Spleen (tissue), 11 donors: ENCODE data around the gene FHL1. TPM values are rescaled to one million over a fixed set of nuclear protein-coding genes. Genes with fewer than 3 reads are reported as not detected.

Experiments
- DNase-seq: peaks from one replicate; pipeline ENCODE4 v3.0.0-alpha.2; 2020
- H3K27ac ChIP-seq, 8 donors: fragments of 200-600 bp; sonication (generic) in 7 of 8; 1 replicate in 4 of 8; 2 replicates in 4 of 8; pipeline versions ENCODE4 v1.5.0 to v1.8.0; 2016 to 2021; ENCODE audit warnings: inconsistent platforms in 4 of 8, mild to moderate bottlenecking in 4 of 8, moderate library complexity in 1 of 8
- H3K27me3 ChIP-seq, 7 donors: fragments of 200-600 bp; sonication (generic) in 6 of 7; replicated peaks in 1 of 7; 1 replicate in 4 of 7; 2 replicates in 3 of 7; pipeline versions ENCODE4 v1.5.0 to v1.8.0; 2016 to 2021; ENCODE audit warnings: inconsistent platforms in 3 of 7, mild to moderate bottlenecking in 1 of 7
- H3K36me3 ChIP-seq, 6 donors: fragments of 200-600 bp; sonication (generic) in 5 of 6; 1 replicate in 4 of 6; 2 replicates in 2 of 6; pipeline versions ENCODE4 v1.5.0 to v1.8.0; 2016 to 2021; ENCODE audit warnings: inconsistent platforms in 2 of 6
- H3K4me1 ChIP-seq, 6 donors: fragments of 200-600 bp; sonication (generic) in 5 of 6; 1 replicate in 3 of 6; 2 replicates in 3 of 6; pipeline versions ENCODE4 v1.5.0 to v1.8.0; 2016 to 2021; ENCODE audit warnings: inconsistent platforms in 3 of 6
- H3K4me3 ChIP-seq, 8 donors: fragments of 200-600 bp; sonication (generic) in 7 of 8; 1 replicate in 4 of 8; 2 replicates in 4 of 8; pipeline versions ENCODE4 v1.5.0 to v1.8.0; 2016 to 2021; ENCODE audit warnings: inconsistent platforms in 4 of 8, mild to moderate bottlenecking in 4 of 8, moderate library complexity in 2 of 8
- H3K9me3 ChIP-seq, 8 donors: fragments of 200-600 bp; sonication (generic) in 7 of 8; 1 replicate in 4 of 8; 2 replicates in 4 of 8; pipeline versions ENCODE4 v1.5.0 to v1.8.0; 2016 to 2021; ENCODE audit warnings: inconsistent platforms in 4 of 8
- CTCF ChIP-seq, 11 experiments: fragments of 200-600 bp in 7 of 11; fragments of 450-650 bp in 4 of 11; sonication (generic) in 4 of 11; IDR thresholded peaks in 8 of 11; conservative IDR thresholded peaks in 3 of 11; 1 replicate in 7 of 11; 2 replicates in 4 of 11; pipeline versions ENCODE4 v1.4.0 to v1.8.0; 2016 to 2021; ENCODE audit warnings: antibody characterized with exemption in 11 of 11, inconsistent platforms in 4 of 11, mild to moderate bottlenecking in 1 of 11
- POLR2A ChIP-seq, 3 donors: fragments of 450-650 bp; IDR thresholded peaks; one replicate each; pipeline ENCODE4 v1.5.1; 2017; ENCODE audit warnings: antibody characterized with exemption in 3 of 3, mild to moderate bottlenecking in 1 of 3
- POLR2AphosphoS5 ChIP-seq, 3 donors: sonication (generic); formaldehyde crosslinking; IDR thresholded peaks; one replicate each; pipeline ENCODE4 v1.5.1; 2017; ENCODE audit warnings: antibody characterized with exemption in 3 of 3
- WGBS, 5 donors: extraction: QIAGEN DNeasy Blood & Tissue Kit in 3 of 5; methylation state at CpG; one replicate each; pipeline versions ENCODE4 v1.1.5 to v1.1.7; 2013 to 2018; 5-methylcytosine and 5-hydroxymethylcytosine counted together
- intact Hi-C: fragments of 100-400 bp; cut with DNase I; formaldehyde crosslinking; loops from one replicate; pipeline ENCODE4 v1.15.0; 2023; ENCODE audit warnings: low total_unique reads
- polyA plus RNA-seq, 3 donors: library from polyadenylated mRNA; stranded (reverse); fragments of 200-250 nt; gene quantifications; one replicate each; pipeline ENCODE4 v1.2.1, GENCODE V29; 2013
- total RNA-seq, 7 donors: library from RNA; depleted of rRNA in 3 of 7; stranded (reverse); fragments of >200 nt in 3 of 7; fragmentation: NEBNext Ultra II Directional in 4 of 7; extraction: Animal tissue kit (Norgen Biotek cat#: 25700) in 4 of 7; gene quantifications; one replicate each; pipeline versions ENCODE4 v1.1.0 to v1.2.1, GENCODE V29; 2016 to 2021
- donor health status: healthy with polysubstance abuse.
- donor health status: DM: no; HTN: no; CAD: no; lungs with moderate emphysema.
- donor health status: DM: no; HTN: no; CAD: no.
- donor health status: Bipolar disorder and iron deficiency.
- donor health status: healthy.
- donor health status: DM: no; HTN: no; CAD: no.
- donor health status: DM: yes; HTN: yes; CAD: no.

FHL1 gene
- total and polyA plus RNA-seq, 10 donors = 33.0 to 108 (median 61.5) TPM

DNA sequence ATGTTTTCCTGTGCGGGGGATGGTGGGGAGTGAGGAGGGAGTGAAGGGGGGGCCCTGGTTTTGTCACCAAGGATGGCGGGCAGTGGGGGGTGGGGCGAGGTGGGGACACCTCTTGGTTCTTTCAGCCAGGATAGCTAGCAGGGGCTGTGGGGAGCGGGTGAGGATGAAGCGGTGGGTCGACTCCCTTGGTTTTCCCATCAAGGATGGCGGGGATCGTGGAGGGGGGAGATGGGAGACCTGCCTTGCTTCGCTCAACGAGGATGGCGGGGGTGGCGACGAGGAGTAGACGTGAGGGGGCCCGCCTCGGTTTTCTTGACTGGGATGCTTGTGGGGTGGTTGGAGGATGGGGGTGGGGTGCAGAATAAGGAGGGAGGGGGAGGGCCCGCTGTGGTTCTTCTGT lies 643 bp downstream of the FHL1 start:
- no peak for DNase-seq

DNA sequence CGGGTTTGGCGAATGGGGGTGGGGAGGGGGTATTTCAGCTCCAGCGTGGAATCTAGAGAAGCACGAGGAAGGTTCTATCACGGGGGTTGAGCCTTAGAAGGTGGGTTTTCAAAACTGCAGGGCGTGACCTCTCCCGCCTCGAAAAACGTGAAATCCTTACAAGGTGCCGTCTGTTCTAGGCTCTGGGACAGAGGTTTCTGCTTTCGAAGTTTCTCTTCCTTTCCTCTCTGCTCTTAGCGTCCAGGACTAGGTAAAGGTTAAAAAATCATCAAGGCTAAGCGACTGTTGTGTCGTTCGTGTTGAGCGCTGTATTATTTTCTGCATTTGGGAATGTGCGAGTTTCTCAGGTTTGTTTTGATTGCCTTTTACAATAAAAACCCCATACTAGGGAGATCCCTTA lies 1.1 kb downstream of the FHL1 start:
- H3K27me3 ChIP-seq = peaks cover 0 to 12% (median 0%) of the 10 kb centered on the region in 7 donors
- TF ChIP-seq POLR2AphosphoS5 (IDR thresholded peaks at IDR 0.05) (no peak), POLR2A (IDR thresholded peaks at IDR 0.05) (no peak), CTCF (IDR thresholded peaks at IDR 0.05 in 8 of 11, conservative IDR thresholded peaks at IDR 0.05 in 3 of 11) (no peak)
- H3K4me3 ChIP-seq = peak overlapping the region in 5 of 8 donors; percentile 1 to 83 (median 60)
- intact Hi-C loops = no loop called here
- H3K4me1 ChIP-seq = peaks cover 0 to 23% (median 3%) of the 10 kb centered on the region in 6 donors
- H3K27ac ChIP-seq = peak overlapping the region in 6 of 8 donors; percentile 13 to 84 (median 75)
- no peaks in the 10 kb centered on the region for H3K36me3 ChIP-seq
- 23 to 56% (median 38%) methylated on average over 12 to 17 of the region's 17 CpGs for WGBS, 5 donors
- no peaks in the 10 kb centered on the region for H3K9me3 ChIP-seq
- DNase-seq = no peak

More for the DNA sequence above, 643 bp downstream of the FHL1 start:
- Histone ChIP-seq H3K4me3 (peak overlapping the region in 7 of 8 donors; percentile 38 to 83 (median 56)), H3K36me3 (no peaks in the 10 kb centered on the region), H3K4me1 (peaks cover 0 to 23% (median 3%) of the 10 kb centered on the region in 6 donors), H3K27ac (peak overlapping the region in 5 of 8 donors; percentile 71 to 84 (median 79)), H3K27me3 (peaks cover 0 to 12% (median 0%) of the 10 kb centered on the region in 7 donors), H3K9me3 (no peaks in the 10 kb centered on the region)
- intact Hi-C loops = no loop called here
- TF ChIP-seq POLR2AphosphoS5 (IDR thresholded peaks at IDR 0.05) (no peak), POLR2A (IDR thresholded peaks at IDR 0.05) (no peak), CTCF (IDR thresholded peaks at IDR 0.05 in 8 of 11, conservative IDR thresholded peaks at IDR 0.05 in 3 of 11) (no peak)
- WGBS, 5 donors = 5 to 39% (median 23%) methylated on average over 5 to 17 of the region's 17 CpGs

GRCh38 chrX:136154998-136155397 lies 7.7 kb downstream of the FHL1 start:
- Histone ChIP-seq H3K4me3 (no peak overlapping the region), H3K4me1 (peaks cover 0 to 6% (median 3%) of the 10 kb centered on the region in 6 donors), H3K27me3 (peaks cover 0 to 3% (median 0%) of the 10 kb centered on the region in 7 donors), H3K9me3 (no peaks in the 10 kb centered on the region), H3K36me3 (no peaks in the 10 kb centered on the region), H3K27ac (no peak overlapping the region)
- WGBS, 5 donors = 47 to 90% (median 67%) methylated on average over 5 of the region's 5 CpGs
- TF ChIP-seq CTCF (IDR thresholded peaks at IDR 0.05 in 8 of 11, conservative IDR thresholded peaks at IDR 0.05 in 3 of 11) (no peak), POLR2AphosphoS5 (IDR thresholded peaks at IDR 0.05) (no peak), POLR2A (IDR thresholded peaks at IDR 0.05) (no peak)
- no peak for DNase-seq
- intact Hi-C loops = no loop called here

DNA sequence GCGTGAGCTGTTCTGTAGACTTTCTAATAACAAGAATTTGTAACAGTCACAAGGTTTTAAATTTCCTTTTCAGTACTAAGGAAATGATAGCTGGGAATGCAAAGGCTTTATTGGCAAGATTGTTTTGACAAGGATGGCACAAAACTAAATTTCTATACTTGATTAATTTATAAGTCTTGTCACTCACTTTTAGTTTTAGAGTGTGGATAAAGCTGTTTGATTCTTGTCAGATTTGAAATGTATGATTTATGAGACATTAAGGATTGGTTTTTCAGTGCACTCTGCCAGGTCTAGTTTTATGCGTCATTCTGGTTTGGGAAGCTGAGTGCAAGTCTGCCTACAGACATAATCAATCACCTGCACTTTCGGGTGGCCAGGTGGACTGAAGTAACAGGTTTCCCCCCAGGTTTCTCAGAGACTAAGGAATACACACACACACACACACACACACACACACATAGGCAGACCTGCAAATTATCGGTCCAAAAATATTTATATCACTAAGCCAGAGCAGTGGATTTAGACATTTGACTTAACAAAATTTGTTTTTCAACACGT lies 9.3 kb downstream of the FHL1 start:
- Histone ChIP-seq H3K9me3 (no peaks in the 10 kb centered on the region), H3K27me3 (peaks cover 0 to 3% (median 0%) of the 10 kb centered on the region in 7 donors), H3K4me1 (peaks cover 0 to 6% (median 3%) of the 10 kb centered on the region in 6 donors), H3K4me3 (no peak overlapping the region), H3K27ac (no peak overlapping the region), H3K36me3 (no peaks in the 10 kb centered on the region)
- intact Hi-C loops = no loop called here
- 67 to 84% (median 75%) methylated on average over 5 of the region's 5 CpGs for WGBS, 5 donors
- TF ChIP-seq POLR2AphosphoS5 (IDR thresholded peaks at IDR 0.05) (no peak), CTCF (IDR thresholded peaks at IDR 0.05 in 8 of 11, conservative IDR thresholded peaks at IDR 0.05 in 3 of 11) (no peak), POLR2A (IDR thresholded peaks at IDR 0.05) (no peak)
- DNase-seq = no peak
